ENCODE measurements around the gene HCN4. TPM values are rescaled to one million over a fixed set of nuclear protein-coding genes. Genes with fewer than 3 reads are reported as not detected.

Gene HCN4
- total RNA-seq, 5 donors from 2014 or later (not counting 1 experiment from before 2014, with no cell fraction given): not detected

DNA sequence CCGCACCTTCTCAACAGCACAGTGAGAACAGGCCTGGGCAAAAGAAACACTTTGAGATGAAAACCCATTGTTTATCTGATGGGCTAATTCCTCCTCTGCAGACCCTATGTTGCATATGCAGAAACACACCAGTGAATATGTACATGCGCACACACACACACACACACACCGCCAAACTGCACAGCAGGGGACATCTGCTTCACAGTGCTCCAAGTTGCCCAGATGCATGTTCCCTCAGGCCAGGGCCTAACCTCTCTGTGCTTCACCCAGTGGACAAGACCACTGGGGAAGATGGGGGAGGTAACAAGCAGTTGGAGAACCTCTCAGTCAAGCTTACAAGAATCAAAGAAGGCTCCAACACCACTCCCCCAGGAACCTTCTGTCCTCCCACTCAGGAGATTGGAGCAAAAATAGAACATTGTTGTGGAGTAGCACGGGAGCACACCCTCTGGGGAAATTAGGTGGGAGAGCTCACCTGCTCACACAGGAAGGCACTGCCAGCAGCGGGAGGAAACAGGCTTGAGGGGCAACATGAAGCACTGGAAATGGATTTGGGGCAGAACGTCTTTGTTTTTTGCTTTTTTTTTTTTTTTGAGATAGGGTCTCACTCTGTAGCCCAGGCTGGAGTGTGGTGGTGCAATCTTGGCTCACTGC lies 13.0 kb downstream of the HCN4 start:
- H3K4me3 Mint-ChIP-seq: no peak overlapping the region
- no peaks in the 10 kb centered on the region for H3K4me1 Mint-ChIP-seq
- peaks cover 3 to 31% of the 10 kb centered on the region in 2 donors for H3K27me3 Mint-ChIP-seq
- Histone ChIP-seq H3K4me1 (ENCODE audit: control insufficient read depth in 1 of 2, extremely low read depth in 1 of 2, insufficient read depth in 2 of 2, low read length in 2 of 2) (no peaks in the 10 kb centered on the region), H3K27ac (ENCODE audit: low read length) (no peak overlapping the region), H3K36me3 (ENCODE audit: control insufficient read depth in 2 of 2, extremely low read depth in 1 of 2, insufficient read depth in 1 of 2, low read length in 1 of 2) (no peaks in the 10 kb centered on the region), H3K27me3 (replicated peaks in 1 of 2; ENCODE audit: control insufficient read depth in 2 of 2, extremely low read depth in 1 of 2, insufficient read depth in 2 of 2, low read length in 1 of 2) (peaks cover 0 to 47% of the 10 kb centered on the region in 2 experiments), H3K4me3 (ENCODE audit: control insufficient read depth in 1 of 2, extremely low read depth in 1 of 2, low read length in 1 of 2) (no peak overlapping the region), H3K9me3 (no peaks in the 10 kb centered on the region)
- ATAC-seq (replicated peaks in 1 of 4): no peak
- no peak overlapping the region for H3K27ac Mint-ChIP-seq
- H3K9me3 Mint-ChIP-seq: no peaks in the 10 kb centered on the region
- WGBS (ENCODE audit: insufficient coverage): 68% methylated on average over 3 of the region's 6 CpGs
- H3K36me3 Mint-ChIP-seq: no peaks in the 10 kb centered on the region
- CTCF ChIA-PET: no interaction called here
- no peak for DNase-seq
- POLR2A ChIA-PET: no interaction called here

GRCh38 chr15:73354241-73354640 lies 14.5 kb downstream of the HCN4 start:
- ATAC-seq (replicated peaks in 1 of 4): no peak
- WGBS (ENCODE audit: insufficient coverage): 70% methylated on average over 3 of the region's 4 CpGs
- Histone ChIP-seq H3K4me1 (ENCODE audit: control insufficient read depth in 1 of 2, extremely low read depth in 1 of 2, insufficient read depth in 2 of 2, low read length in 2 of 2) (no peaks in the 10 kb centered on the region), H3K27me3 (replicated peaks in 1 of 2; ENCODE audit: control insufficient read depth in 2 of 2, extremely low read depth in 1 of 2, insufficient read depth in 2 of 2, low read length in 1 of 2) (peaks cover 0 to 44% of the 10 kb centered on the region in 2 experiments), H3K9me3 (no peaks in the 10 kb centered on the region), H3K4me3 (ENCODE audit: control insufficient read depth in 1 of 2, extremely low read depth in 1 of 2, low read length in 1 of 2) (no peak overlapping the region), H3K36me3 (ENCODE audit: control insufficient read depth in 2 of 2, extremely low read depth in 1 of 2, insufficient read depth in 1 of 2, low read length in 1 of 2) (no peaks in the 10 kb centered on the region), H3K27ac (ENCODE audit: low read length) (no peak overlapping the region)
- Mint-ChIP-seq H3K27ac (no peak overlapping the region), H3K36me3 (no peaks in the 10 kb centered on the region), H3K27me3 (peaks cover 3 to 28% of the 10 kb centered on the region in 2 donors), H3K4me3 (no peak overlapping the region), H3K4me1 (no peaks in the 10 kb centered on the region), H3K9me3 (no peaks in the 10 kb centered on the region)
- ChIA-PET POLR2A (interaction anchor here in 1 of 2 donors (0.6 kb wide), 1 partner anchor 541 kb away, joined by 12 read pairs; no protein-coding TSS in a partner anchor), CTCF (no interaction called here)
- no peak for DNase-seq

DNA sequence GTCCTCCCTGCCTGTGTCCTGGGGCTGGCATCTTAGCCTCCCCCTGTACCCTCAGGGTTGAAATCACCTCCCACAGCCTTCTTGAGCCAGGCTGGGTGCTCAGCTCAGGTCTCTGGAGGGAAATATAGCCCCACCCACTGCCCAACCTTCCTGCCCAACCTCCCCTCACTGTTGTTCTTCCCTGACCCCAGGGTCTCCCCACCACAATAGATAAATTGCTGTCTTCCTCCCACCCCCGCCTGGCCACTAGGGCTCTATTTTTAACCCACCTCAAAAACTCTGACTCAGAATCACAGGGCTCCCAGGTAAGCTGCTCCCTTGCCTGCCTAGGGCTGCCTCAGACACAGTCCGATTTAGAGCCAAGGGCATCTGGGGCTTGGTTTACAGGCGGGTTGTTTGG lies 15.0 kb downstream of the HCN4 start:
- Histone ChIP-seq H3K4me3 (ENCODE audit: control insufficient read depth in 1 of 2, extremely low read depth in 1 of 2, low read length in 1 of 2) (no peak overlapping the region), H3K27me3 (replicated peaks in 1 of 2; ENCODE audit: control insufficient read depth in 2 of 2, extremely low read depth in 1 of 2, insufficient read depth in 2 of 2, low read length in 1 of 2) (peaks cover 0 to 40% of the 10 kb centered on the region in 2 experiments), H3K4me1 (ENCODE audit: control insufficient read depth in 1 of 2, extremely low read depth in 1 of 2, insufficient read depth in 2 of 2, low read length in 2 of 2) (no peaks in the 10 kb centered on the region), H3K27ac (ENCODE audit: low read length) (no peak overlapping the region), H3K9me3 (no peaks in the 10 kb centered on the region), H3K36me3 (ENCODE audit: control insufficient read depth in 2 of 2, extremely low read depth in 1 of 2, insufficient read depth in 1 of 2, low read length in 1 of 2) (no peaks in the 10 kb centered on the region)
- Mint-ChIP-seq H3K9me3 (no peaks in the 10 kb centered on the region), H3K4me3 (no peak overlapping the region), H3K36me3 (no peaks in the 10 kb centered on the region), H3K4me1 (no peaks in the 10 kb centered on the region), H3K27ac (no peak overlapping the region), H3K27me3 (peaks cover 3 to 27% of the 10 kb centered on the region in 2 donors)
- POLR2A ChIA-PET: interaction anchor here in 1 of 2 donors (0.6 kb wide), 1 partner anchor 541 kb away, joined by 12 read pairs; no protein-coding TSS in a partner anchor
- DNase-seq: no peak
- CTCF ChIA-PET: no interaction called here
- no CpG with 5 or more reads among the region's 3 CpGs for WGBS (ENCODE audit: insufficient coverage)
- no peak for ATAC-seq (replicated peaks in 1 of 4)

DNA sequence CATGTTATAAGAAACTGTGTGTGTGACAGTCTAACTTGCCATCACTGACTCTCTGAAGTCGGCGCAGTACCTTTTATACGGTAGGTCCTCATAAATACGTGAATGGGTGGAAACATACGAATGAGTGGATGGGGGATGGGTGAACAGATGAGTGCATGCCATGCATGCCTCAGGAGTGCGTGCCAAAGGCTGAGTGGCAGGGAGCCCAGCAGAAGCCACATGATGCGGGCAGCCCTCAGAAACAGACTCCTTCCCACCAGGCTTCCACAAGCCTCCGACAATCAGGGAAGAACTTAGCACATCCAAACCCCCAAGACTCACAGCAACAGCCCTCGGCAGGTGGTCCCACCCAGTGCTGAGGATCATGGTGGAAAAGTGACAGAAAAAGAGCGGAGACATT lies 16.7 kb downstream of the HCN4 start:
- Mint-ChIP-seq H3K27ac (no peak overlapping the region), H3K4me3 (no peak overlapping the region), H3K4me1 (no peaks in the 10 kb centered on the region), H3K27me3 (peaks cover 3 to 13% of the 10 kb centered on the region in 2 donors), H3K9me3 (no peaks in the 10 kb centered on the region), H3K36me3 (no peaks in the 10 kb centered on the region)
- Histone ChIP-seq H3K4me3 (ENCODE audit: control insufficient read depth in 1 of 2, extremely low read depth in 1 of 2, low read length in 1 of 2) (no peak overlapping the region), H3K27ac (ENCODE audit: low read length) (no peak overlapping the region), H3K4me1 (ENCODE audit: control insufficient read depth in 1 of 2, extremely low read depth in 1 of 2, insufficient read depth in 2 of 2, low read length in 2 of 2) (no peaks in the 10 kb centered on the region), H3K27me3 (replicated peaks in 1 of 2; ENCODE audit: control insufficient read depth in 2 of 2, extremely low read depth in 1 of 2, insufficient read depth in 2 of 2, low read length in 1 of 2) (peaks cover 0 to 24% of the 10 kb centered on the region in 2 experiments), H3K36me3 (ENCODE audit: control insufficient read depth in 2 of 2, extremely low read depth in 1 of 2, insufficient read depth in 1 of 2, low read length in 1 of 2) (no peaks in the 10 kb centered on the region), H3K9me3 (no peaks in the 10 kb centered on the region)
- ATAC-seq (replicated peaks in 1 of 4) (no peak), DNase-seq (no peak)
- CTCF ChIA-PET: no interaction called here
- WGBS (ENCODE audit: insufficient coverage): 88% methylated on average over 6 of the region's 10 CpGs
- POLR2A ChIA-PET: no interaction called here

- POLR2A ChIA-PET: no interaction called here
- CTCF ChIA-PET: no interaction called here
Measured at GRCh38 chr15:73349191-73349590, 19.6 kb downstream of the HCN4 start.

GRCh38 chr15:73346735-73347312 lies 21.9 kb downstream of the HCN4 start:
- no peak overlapping the region for H3K27ac Mint-ChIP-seq
- CTCF ChIA-PET: no interaction called here
- H3K27me3 Mint-ChIP-seq: peaks cover 0 to 3% of the 10 kb centered on the region in 2 donors
- H3K4me3 Mint-ChIP-seq: no peak overlapping the region
- H3K36me3 ChIP-seq (ENCODE audit: control insufficient read depth in 2 of 2, extremely low read depth in 1 of 2, insufficient read depth in 1 of 2, low read length in 1 of 2): no peaks in the 10 kb centered on the region
- 30% methylated on average over 8 of the region's 9 CpGs for WGBS (ENCODE audit: insufficient coverage)
- peaks cover 7 to 10% (median 9%) of the 10 kb centered on the region in 3 donors for H3K9me3 Mint-ChIP-seq
- no peaks in the 10 kb centered on the region for H3K4me1 ChIP-seq (ENCODE audit: control insufficient read depth in 1 of 2, extremely low read depth in 1 of 2, insufficient read depth in 2 of 2, low read length in 2 of 2)
- ATAC-seq (replicated peaks in 1 of 4) (no peak), DNase-seq (peak in 32 of 35 experiments; percentile 18 to 74 (median 38))
- H3K27ac ChIP-seq (ENCODE audit: low read length): no peak overlapping the region
- no peaks in the 10 kb centered on the region for H3K9me3 ChIP-seq
- no peak overlapping the region for H3K4me3 ChIP-seq (ENCODE audit: control insufficient read depth in 1 of 2, extremely low read depth in 1 of 2, low read length in 1 of 2)
- no peaks in the 10 kb centered on the region for H3K36me3 Mint-ChIP-seq
- POLR2A ChIA-PET: no interaction called here
- no peaks in the 10 kb centered on the region for H3K4me1 Mint-ChIP-seq
- peaks cover 0 to 17% of the 10 kb centered on the region in 2 experiments for H3K27me3 ChIP-seq (replicated peaks in 1 of 2; ENCODE audit: control insufficient read depth in 2 of 2, extremely low read depth in 1 of 2, insufficient read depth in 2 of 2, low read length in 1 of 2)

More at GRCh38 chr15:73349191-73349590, 19.6 kb downstream of the HCN4 start:
- Mint-ChIP-seq H3K4me3 (no peak overlapping the region), H3K9me3 (no peaks in the 10 kb centered on the region), H3K27me3 (peaks cover 0 to 6% of the 10 kb centered on the region in 2 donors), H3K4me1 (no peaks in the 10 kb centered on the region), H3K36me3 (no peaks in the 10 kb centered on the region), H3K27ac (no peak overlapping the region)
- Histone ChIP-seq H3K4me1 (ENCODE audit: control insufficient read depth in 1 of 2, extremely low read depth in 1 of 2, insufficient read depth in 2 of 2, low read length in 2 of 2) (no peaks in the 10 kb centered on the region), H3K36me3 (ENCODE audit: control insufficient read depth in 2 of 2, extremely low read depth in 1 of 2, insufficient read depth in 1 of 2, low read length in 1 of 2) (no peaks in the 10 kb centered on the region), H3K4me3 (ENCODE audit: control insufficient read depth in 1 of 2, extremely low read depth in 1 of 2, low read length in 1 of 2) (no peak overlapping the region), H3K27me3 (replicated peaks in 1 of 2; ENCODE audit: control insufficient read depth in 2 of 2, extremely low read depth in 1 of 2, insufficient read depth in 2 of 2, low read length in 1 of 2) (peaks cover 0 to 17% of the 10 kb centered on the region in 2 experiments), H3K9me3 (no peaks in the 10 kb centered on the region), H3K27ac (ENCODE audit: low read length) (no peak overlapping the region)
- DNase-seq: no peak
- no peak for ATAC-seq (replicated peaks in 1 of 4)

Data from T-cell (primary cell).